GM23338 (cell line): ENCODE results near the gene SFXN5. TPM values are rescaled to one million over a fixed set of nuclear protein-coding genes. Genes with fewer than 3 reads are reported as not detected.

Experiments used
- ATAC-seq: fragments of 200-7000 bp; cut with Tn5 transposase; 3 replicates; pipeline ENCODE4 v1.9.1; 2020
- DNase-seq: peaks from one replicate; pipeline ENCODE4 v3.0.0-alpha.2; 2015; ENCODE audit warnings: low spot score
- H2AFZ ChIP-seq: fragments of 200-600 bp; sonication (generic); 2 replicates; pipeline ENCODE4 v1.8.0; 2016; ENCODE audit warnings: antibody characterized with exemption, mild to moderate bottlenecking, moderate library complexity
- H3F3A ChIP-seq: fragments of 200-600 bp; sonication (generic); replicated peaks from 2 replicates; pipeline ENCODE4 v1.8.0; 2017; ENCODE audit warnings: antibody characterized with exemption, mixed run types, low read depth
- H3K27ac ChIP-seq: fragments of 200-600 bp; sonication (generic); 2 replicates; pipeline ENCODE4 v1.6.1; 2016; ENCODE audit warnings: low read depth
- H3K27me3 ChIP-seq: fragments of 200-600 bp; sonication (generic); 2 replicates; pipeline ENCODE4 v1.8.0; 2016; ENCODE audit warnings: mild to moderate bottlenecking, mixed run types, moderate library complexity; ENCODE audit not compliant: insufficient read depth
- H3K36me3 ChIP-seq: fragments of 200-600 bp; sonication (generic); 2 replicates; pipeline ENCODE4 v1.8.0; 2016; ENCODE audit warnings: mild to moderate bottlenecking; ENCODE audit not compliant: insufficient read depth
- H3K4me1 ChIP-seq: fragments of 200-600 bp; sonication (generic); 2 replicates; pipeline ENCODE4 v1.8.0; 2016; ENCODE audit warnings: mild to moderate bottlenecking, moderate library complexity; ENCODE audit not compliant: insufficient read depth
- H3K4me2 ChIP-seq: fragments of 200-600 bp; sonication (generic); 2 replicates; pipeline ENCODE4 v1.7.1; 2017; ENCODE audit warnings: mixed run types
- H3K4me3 ChIP-seq: fragments of 200-600 bp; sonication (generic); 2 replicates; pipeline ENCODE4 v1.6.1; 2016; ENCODE audit warnings: mixed run types
- H3K79me2 ChIP-seq: fragments of 200-600 bp; sonication (generic); replicated peaks from 2 replicates; pipeline ENCODE4 v1.8.0; 2017; ENCODE audit warnings: mild to moderate bottlenecking; ENCODE audit not compliant: insufficient read depth
- H3K9me2 ChIP-seq: fragments of 200-600 bp; sonication (generic); 2 replicates; pipeline ENCODE4 v1.8.0; 2017; ENCODE audit not compliant: insufficient read depth
- H4K20me1 ChIP-seq: fragments of 200-600 bp; sonication (generic); replicated peaks from 2 replicates; pipeline ENCODE4 v1.8.0; 2017; ENCODE audit warnings: mild to moderate bottlenecking; ENCODE audit not compliant: insufficient read depth
- H3K27ac Mint-ChIP-seq: 2 replicates; pipeline ENCODE4 v1.8.0; 2020; ENCODE audit warnings: inconsistent platforms, mild to moderate bottlenecking, moderate library complexity, mixed read lengths
- H3K27me3 Mint-ChIP-seq: 3 replicates; pipeline ENCODE4 v1.8.0; 2022; ENCODE audit warnings: low read depth, mild to moderate bottlenecking, moderate library complexity, mixed read lengths, inconsistent platforms; ENCODE audit not compliant: insufficient read depth, poor library complexity
- H3K36me3 Mint-ChIP-seq: 3 replicates; pipeline ENCODE4 v1.8.0; 2021; ENCODE audit warnings: low read depth, mild to moderate bottlenecking, inconsistent platforms, moderate library complexity, mixed read lengths
- H3K4me1 Mint-ChIP-seq: 3 replicates; pipeline ENCODE4 v1.8.0; 2020; ENCODE audit warnings: mild to moderate bottlenecking, inconsistent platforms, mixed read lengths
- H3K4me3 Mint-ChIP-seq: 3 replicates; pipeline ENCODE4 v1.8.0; 2021; ENCODE audit warnings: moderate library complexity, mild to moderate bottlenecking, inconsistent platforms, mixed read lengths
- H3K9me3 Mint-ChIP-seq: 3 replicates; pipeline ENCODE4 v1.8.0; 2020; ENCODE audit warnings: moderate library complexity, mild to moderate bottlenecking, inconsistent platforms, mixed read lengths
- CREB1 ChIP-seq: fragments of 250-450 bp; sonication (Bioruptor Pico); IDR thresholded peaks from 2 replicates; pipeline ENCODE4 v1.5.0; 2020; ENCODE audit warnings: low read depth, mild to moderate bottlenecking, moderate library complexity
- EZH2 ChIP-seq: fragments of 200-600 bp; sonication (generic); IDR thresholded peaks from one replicate; pipeline ENCODE4 v1.8.0; 2017; ENCODE audit warnings: antibody characterized with exemption, mild to moderate bottlenecking, low read depth; ENCODE audit not compliant: unreplicated experiment
- EZH2phosphoT487 ChIP-seq: fragments of 200-600 bp; sonication (generic); IDR thresholded peaks from one replicate; pipeline ENCODE4 v1.8.1; 2018; ENCODE audit warnings: antibody characterized with exemption; ENCODE audit not compliant: unreplicated experiment
- JUNB ChIP-seq: IDR thresholded peaks from one replicate; pipeline ENCODE4 v1.6.1; 2016; ENCODE audit warnings: antibody characterized with exemption; ENCODE audit not compliant: unreplicated experiment
- NANOG ChIP-seq: IDR thresholded peaks from 2 replicates; pipeline ENCODE4 v1.6.1; 2016; ENCODE audit warnings: antibody characterized with exemption, borderline replicate concordance
- POLR2AphosphoS5 ChIP-seq: IDR thresholded peaks from 2 replicates; pipeline ENCODE4 v1.6.1; 2016; ENCODE audit warnings: antibody characterized with exemption, low read depth
- STAT1 ChIP-seq: IDR thresholded peaks from one replicate; pipeline ENCODE4 v1.6.1; 2016; ENCODE audit warnings: antibody characterized with exemption; ENCODE audit not compliant: unreplicated experiment
- ZNF114 ChIP-seq: fragments of 250-450 bp; sonication (Bioruptor Pico); IDR thresholded peaks from 2 replicates; pipeline ENCODE4 v1.5.0; 2020; ENCODE audit warnings: mild to moderate bottlenecking, moderate library complexity
- polyA plus RNA-seq: library from polyadenylated mRNA; unstranded; fragments of >200 nt; fragmentation: Nextera tagmentation; extraction: Ambion mirVana; gene quantifications from 2 replicates; pipeline ENCODE4 v1.2.1, GENCODE V29; 2016
- total RNA-seq: library from RNA; depleted of rRNA; stranded (reverse); fragments of >200 nt; shearing (Covaris generic); gene quantifications from 2 replicates; pipeline ENCODE4 v1.2.3, GENCODE V29; 2014
- TF ChIP-seq, protein P1 (sequence below): IDR thresholded peaks from 2 replicates; pipeline ENCODE4 v1.6.1; 2016; ENCODE audit warnings: antibody characterized with exemption
- TF ChIP-seq, protein P2 (sequence below): IDR thresholded peaks from one replicate; pipeline ENCODE4 v1.6.1; 2018; ENCODE audit warnings: antibody characterized with exemption; ENCODE audit not compliant: unreplicated experiment
- TF ChIP-seq, protein P3 (sequence below), 2 experiments: fragments of 200-600 bp in 1 of 2; sonication (generic) in 1 of 2; conservative IDR thresholded peaks; 2 replicates each; pipeline versions ENCODE4 v1.5.1 to v1.6.1; 2016 to 2017; ENCODE audit warnings: antibody characterized with exemption in 2 of 2, low read depth in 2 of 2, mild to moderate bottlenecking in 2 of 2, moderate library complexity in 1 of 2

SFXN5 gene
- total and polyA plus RNA-seq, 2 experiments from 2014 or later = 23.6 to 25.8 TPM

DNA sequence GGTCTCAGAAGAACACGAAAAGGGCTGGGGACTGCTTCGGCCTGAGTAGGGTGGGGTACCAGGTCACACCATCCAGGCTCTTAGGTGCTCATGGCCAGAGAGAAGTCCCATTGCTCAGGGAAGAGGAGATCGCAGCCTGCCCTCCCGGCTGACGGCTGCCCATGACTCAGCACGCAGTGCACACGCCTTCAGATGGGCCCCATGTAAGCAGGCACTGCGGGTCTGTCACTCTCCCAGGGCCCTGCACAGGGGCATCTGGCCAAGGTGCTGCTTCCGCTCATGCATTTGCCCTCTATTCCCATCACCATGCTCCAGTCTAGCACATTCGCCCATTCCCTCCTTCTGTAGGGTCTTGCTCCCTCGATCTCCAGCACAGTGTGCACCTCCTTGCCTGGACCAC lies 34.7 kb downstream of the SFXN5 start (continued):
- TF ChIP-seq, protein P1, sequence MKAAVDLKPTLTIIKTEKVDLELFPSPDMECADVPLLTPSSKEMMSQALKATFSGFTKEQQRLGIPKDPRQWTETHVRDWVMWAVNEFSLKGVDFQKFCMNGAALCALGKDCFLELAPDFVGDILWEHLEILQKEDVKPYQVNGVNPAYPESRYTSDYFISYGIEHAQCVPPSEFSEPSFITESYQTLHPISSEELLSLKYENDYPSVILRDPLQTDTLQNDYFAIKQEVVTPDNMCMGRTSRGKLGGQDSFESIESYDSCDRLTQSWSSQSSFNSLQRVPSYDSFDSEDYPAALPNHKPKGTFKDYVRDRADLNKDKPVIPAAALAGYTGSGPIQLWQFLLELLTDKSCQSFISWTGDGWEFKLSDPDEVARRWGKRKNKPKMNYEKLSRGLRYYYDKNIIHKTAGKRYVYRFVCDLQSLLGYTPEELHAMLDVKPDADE = no peak
- TF ChIP-seq, protein P2, sequence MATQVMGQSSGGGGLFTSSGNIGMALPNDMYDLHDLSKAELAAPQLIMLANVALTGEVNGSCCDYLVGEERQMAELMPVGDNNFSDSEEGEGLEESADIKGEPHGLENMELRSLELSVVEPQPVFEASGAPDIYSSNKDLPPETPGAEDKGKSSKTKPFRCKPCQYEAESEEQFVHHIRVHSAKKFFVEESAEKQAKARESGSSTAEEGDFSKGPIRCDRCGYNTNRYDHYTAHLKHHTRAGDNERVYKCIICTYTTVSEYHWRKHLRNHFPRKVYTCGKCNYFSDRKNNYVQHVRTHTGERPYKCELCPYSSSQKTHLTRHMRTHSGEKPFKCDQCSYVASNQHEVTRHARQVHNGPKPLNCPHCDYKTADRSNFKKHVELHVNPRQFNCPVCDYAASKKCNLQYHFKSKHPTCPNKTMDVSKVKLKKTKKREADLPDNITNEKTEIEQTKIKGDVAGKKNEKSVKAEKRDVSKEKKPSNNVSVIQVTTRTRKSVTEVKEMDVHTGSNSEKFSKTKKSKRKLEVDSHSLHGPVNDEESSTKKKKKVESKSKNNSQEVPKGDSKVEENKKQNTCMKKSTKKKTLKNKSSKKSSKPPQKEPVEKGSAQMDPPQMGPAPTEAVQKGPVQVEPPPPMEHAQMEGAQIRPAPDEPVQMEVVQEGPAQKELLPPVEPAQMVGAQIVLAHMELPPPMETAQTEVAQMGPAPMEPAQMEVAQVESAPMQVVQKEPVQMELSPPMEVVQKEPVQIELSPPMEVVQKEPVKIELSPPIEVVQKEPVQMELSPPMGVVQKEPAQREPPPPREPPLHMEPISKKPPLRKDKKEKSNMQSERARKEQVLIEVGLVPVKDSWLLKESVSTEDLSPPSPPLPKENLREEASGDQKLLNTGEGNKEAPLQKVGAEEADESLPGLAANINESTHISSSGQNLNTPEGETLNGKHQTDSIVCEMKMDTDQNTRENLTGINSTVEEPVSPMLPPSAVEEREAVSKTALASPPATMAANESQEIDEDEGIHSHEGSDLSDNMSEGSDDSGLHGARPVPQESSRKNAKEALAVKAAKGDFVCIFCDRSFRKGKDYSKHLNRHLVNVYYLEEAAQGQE = no peak
- TF ChIP-seq NANOG (no peak), EZH2phosphoT487 (no peak), JUNB (no peak), CREB1 (no peak), POLR2AphosphoS5 (no peak), EZH2 (no peak), ZNF114 (CRISPR knock-in tag) (no peak)
- TF ChIP-seq, protein P3, sequence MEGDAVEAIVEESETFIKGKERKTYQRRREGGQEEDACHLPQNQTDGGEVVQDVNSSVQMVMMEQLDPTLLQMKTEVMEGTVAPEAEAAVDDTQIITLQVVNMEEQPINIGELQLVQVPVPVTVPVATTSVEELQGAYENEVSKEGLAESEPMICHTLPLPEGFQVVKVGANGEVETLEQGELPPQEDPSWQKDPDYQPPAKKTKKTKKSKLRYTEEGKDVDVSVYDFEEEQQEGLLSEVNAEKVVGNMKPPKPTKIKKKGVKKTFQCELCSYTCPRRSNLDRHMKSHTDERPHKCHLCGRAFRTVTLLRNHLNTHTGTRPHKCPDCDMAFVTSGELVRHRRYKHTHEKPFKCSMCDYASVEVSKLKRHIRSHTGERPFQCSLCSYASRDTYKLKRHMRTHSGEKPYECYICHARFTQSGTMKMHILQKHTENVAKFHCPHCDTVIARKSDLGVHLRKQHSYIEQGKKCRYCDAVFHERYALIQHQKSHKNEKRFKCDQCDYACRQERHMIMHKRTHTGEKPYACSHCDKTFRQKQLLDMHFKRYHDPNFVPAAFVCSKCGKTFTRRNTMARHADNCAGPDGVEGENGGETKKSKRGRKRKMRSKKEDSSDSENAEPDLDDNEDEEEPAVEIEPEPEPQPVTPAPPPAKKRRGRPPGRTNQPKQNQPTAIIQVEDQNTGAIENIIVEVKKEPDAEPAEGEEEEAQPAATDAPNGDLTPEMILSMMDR (conservative IDR thresholded peaks at IDR 0.05; ENCODE audit: low read depth in 2 of 2) = no peak

- Mint-ChIP-seq H3K27ac (peak overlapping the region; percentile 85; the same call in 1 of the 2 replicates), H3K27me3 (peaks cover 7% of the 10 kb centered on the region), H3K9me3 (no peaks in the 10 kb centered on the region), H3K4me3 (no peak overlapping the region), H3K36me3 (no peaks in the 10 kb centered on the region; the same call in 1 of the 3 replicates), H3K4me1 (peaks cover 26% of the 10 kb centered on the region)
- Histone ChIP-seq H3K27me3 (no peaks in the 10 kb centered on the region), H4K20me1 (no peaks in the 10 kb centered on the region; the same call in 1 of the 2 replicates), H3K27ac (no peak overlapping the region; the same call in 1 of the 2 replicates), H3K4me1 (peaks cover 15% of the 10 kb centered on the region), H3K9me2 (no peaks in the 10 kb centered on the region), H3K4me2 (0 out of 2 replicates have a peak overlapping the region, but pooled peaks have one; percentile 32), H3K79me2 (no peaks in the 10 kb centered on the region), H3K4me3 (no peak overlapping the region), H2AFZ (no peak overlapping the region), H3K36me3 (no peaks in the 10 kb centered on the region), H3F3A (no peaks in the 10 kb centered on the region)
- ATAC-seq (peak; percentile 97), DNase-seq (peak; percentile 73)
- TF ChIP-seq STAT1 (no peak), NANOG (no peak), POLR2AphosphoS5 (no peak)
- TF ChIP-seq, protein P3 (conservative IDR thresholded peaks at IDR 0.05; ENCODE audit: low read depth in 2 of 2) = peak; percentile 47 to 67
- TF ChIP-seq, protein P2 = no peak
These were observed 35.4 kb downstream of the SFXN5 start for GRCh38 chr2:73035899-73036711.
